VCaP (cell line): ENCODE results near the gene SND1.
A peak's percentile ranks its signal among the peaks of the same experiment; 100 is the strongest.

ENCODE experiments used
- H3K27ac ChIP-seq: fragments of 450-650 bp; 2 replicates; pipeline ENCODE4 v1.5.1; 2017
- CTCF ChIP-seq: fragments of 450-650 bp; conservative IDR thresholded peaks from 2 replicates; pipeline ENCODE4 v1.5.1; 2017; ENCODE audit warnings: mild to moderate bottlenecking, moderate library complexity

The SND1 gene

GRCh38 chr7:127705461-127705959 lies 53.5 kb downstream of the SND1 start:
- no peak for TF ChIP-seq CTCF
- peak overlapping the region; percentile 84 for H3K27ac ChIP-seq

- H3K27ac ChIP-seq, result no peak overlapping the region; the same call in 1 of the 2 replicates
- no peak for TF ChIP-seq CTCF
Measured at GRCh38 chr7:127706766-127707165, 54.8 kb downstream of the SND1 start.

GRCh38 chr7:127708201-127708600 lies 56.2 kb downstream of the SND1 start:
- TF ChIP-seq CTCF, result no peak
- no peak overlapping the region for H3K27ac ChIP-seq

- no peak overlapping the region for H3K27ac ChIP-seq
Measured at GRCh38 chr7:127708788-127709187, 56.8 kb downstream of the SND1 start.

GRCh38 chr7:127710635-127711034 lies 58.6 kb downstream of the SND1 start:
- peak; percentile 55 for TF ChIP-seq CTCF
- H3K27ac ChIP-seq, result no peak overlapping the region

More at GRCh38 chr7:127708788-127709187, 56.8 kb downstream of the SND1 start:
- TF ChIP-seq CTCF, result peak; percentile 82

GRCh38 chr7:127711872-127712271 lies 59.9 kb downstream of the SND1 start:
- no peak for TF ChIP-seq CTCF

GRCh38 chr7:127713006-127713405 lies 61.0 kb downstream of the SND1 start:
- H3K27ac ChIP-seq, result no peak overlapping the region
- TF ChIP-seq CTCF, result no peak

More at GRCh38 chr7:127711872-127712271, 59.9 kb downstream of the SND1 start:
- no peak overlapping the region for H3K27ac ChIP-seq
